Pons (tissue), 1 donor: Measurements from ENCODE around the gene MUSTN1.

Experiments used
- DNase-seq: peaks from one replicate; pipeline ENCODE4 v3.0.0-alpha.2; 2016; ENCODE audit warnings: low spot score

The MUSTN1 gene

DNA sequence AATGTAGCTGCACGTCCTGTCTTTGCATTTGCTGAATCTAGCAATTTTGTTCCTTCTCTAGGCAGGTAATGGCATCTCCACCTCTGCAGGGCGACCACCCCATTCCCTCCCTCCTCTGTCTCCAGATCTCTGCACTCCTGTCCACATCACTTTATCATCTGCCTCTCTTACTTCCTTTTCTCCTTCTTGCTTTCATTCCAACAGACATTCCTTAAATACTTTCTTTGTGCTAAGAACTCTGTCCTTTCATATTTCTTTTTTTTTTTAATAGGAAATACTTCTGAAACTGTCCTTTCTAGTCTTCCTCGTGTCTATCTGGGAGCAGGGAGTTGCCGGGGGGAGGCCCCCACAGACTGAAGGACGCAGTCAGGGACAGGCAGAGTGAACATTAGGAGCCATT lies 33.0 kb downstream of the MUSTN1 start:
- no peak for DNase-seq

DNA sequence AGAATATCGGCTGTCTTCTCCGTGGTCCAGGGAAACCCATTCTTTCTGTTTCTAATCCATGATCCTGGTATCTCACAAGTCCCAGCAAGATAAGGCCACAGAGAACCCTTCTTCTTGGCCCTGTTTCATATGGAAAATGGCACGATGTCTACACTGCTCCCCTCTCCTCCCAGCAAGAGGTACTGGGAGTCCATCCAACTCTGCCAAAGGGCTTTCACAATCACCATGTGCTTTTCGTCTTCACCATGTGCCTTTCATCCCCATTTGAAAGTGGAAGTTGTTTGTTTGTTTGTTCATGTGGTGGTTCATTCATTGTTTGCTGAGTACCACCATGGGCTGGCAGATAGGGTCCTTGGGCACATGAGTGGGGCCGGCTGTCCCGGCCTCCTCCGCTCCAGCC lies 34.7 kb downstream of the MUSTN1 start:
- no peak for DNase-seq

DNA sequence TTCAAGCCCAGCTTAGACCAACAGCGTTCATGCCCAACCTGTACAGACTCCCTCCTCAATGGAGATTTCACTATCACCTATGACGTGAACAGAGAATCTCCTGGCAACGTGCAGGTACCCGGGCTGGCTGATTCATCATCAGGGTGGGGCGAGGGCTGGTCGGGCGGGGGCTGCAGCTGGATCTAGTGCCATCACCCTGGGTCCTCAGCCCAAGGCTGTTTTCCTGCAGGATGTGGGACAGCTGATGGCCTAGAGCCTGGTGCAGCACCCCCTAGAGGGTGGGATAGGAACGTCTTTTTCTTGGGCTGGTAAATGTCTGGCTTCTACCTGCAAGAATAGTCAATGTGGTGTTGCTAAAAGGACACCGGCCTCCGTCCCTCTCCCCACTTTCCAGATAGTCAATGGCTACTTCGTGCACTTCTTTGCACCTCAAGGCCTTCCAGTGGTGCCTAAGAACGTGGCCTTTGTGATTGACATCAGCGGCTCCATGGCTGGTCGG lies 35.8 kb downstream of the MUSTN1 start:
- no peak for DNase-seq

DNA sequence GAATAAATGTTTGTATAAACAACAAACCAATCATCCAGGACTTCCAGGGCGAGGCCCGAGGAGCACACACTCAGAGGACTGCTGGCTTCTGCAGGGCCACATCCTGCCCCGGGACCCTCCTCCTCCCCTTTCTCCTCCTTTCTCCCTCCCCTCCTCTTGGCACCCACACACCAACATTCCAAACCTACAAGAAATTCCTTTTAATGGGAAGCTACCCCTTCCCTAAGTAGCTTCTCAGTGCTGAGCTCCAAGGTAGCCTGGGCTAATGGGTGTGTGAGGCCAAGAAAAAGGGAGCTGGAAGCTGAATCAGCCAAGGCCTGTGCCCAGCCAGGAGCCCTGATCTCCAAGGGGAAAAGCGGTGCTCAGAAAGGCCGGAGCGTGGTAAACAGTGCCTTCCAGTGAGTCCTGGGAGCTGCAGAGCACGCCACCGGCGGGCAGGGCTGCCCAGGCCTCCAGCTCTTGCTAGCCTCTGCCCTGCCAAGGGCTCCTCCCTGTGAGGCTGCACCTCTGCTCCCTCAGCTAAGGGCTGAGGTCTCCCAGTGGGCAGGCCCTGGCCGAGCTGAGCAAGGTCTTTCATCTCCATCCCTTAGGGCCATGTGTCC lies 36.3 kb downstream of the MUSTN1 start:
- no peak for DNase-seq

DNA sequence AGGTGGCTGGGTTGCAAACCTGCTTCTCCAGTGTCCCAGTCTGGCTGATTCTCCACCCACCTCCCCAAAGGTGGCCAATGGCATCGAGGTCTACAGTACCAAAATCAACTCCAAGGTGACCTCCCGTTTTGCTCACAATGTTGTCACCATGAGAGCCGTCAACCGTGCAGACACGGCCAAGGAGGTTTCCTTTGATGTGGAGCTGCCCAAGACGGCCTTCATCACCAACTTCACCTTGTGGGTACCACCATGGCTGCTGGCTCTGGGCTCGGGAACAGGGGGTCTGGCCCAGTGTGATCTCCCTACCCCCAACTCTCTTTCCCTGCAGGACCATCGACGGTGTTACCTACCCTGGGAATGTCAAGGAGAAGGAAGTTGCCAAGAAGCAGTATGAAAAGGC lies 38.4 kb downstream of the MUSTN1 start:
- DNase-seq, result no peak

DNA sequence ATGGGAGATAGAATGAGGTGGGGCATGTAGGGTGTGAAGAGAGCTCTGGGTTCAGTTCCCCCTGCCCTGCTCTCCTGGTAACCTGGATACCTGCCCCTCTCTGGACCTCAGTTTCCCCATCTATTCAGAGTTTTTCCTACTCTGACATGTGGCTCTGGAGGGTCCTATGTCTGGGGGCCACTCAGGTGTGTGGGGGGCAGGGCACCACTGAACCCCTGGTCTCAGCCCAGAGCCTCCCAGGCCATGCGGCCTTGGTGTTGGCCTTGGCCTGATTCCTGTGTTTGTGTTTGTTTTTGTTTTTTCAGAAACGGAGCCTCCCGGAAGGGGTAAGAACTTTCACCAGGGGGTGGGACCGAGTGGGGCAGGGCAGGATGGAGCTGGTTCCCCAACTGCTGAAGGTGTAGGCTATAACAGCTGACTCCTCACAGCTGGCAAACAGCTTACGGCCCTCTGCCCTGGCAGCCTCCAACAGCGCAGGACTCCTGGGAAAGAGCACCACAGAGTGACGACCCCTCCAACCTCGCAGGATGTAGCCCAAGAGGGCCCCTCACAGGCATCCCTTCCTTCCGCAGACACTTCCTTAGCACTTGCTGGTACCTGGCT lies 39.4 kb downstream of the MUSTN1 start:
- no peak for DNase-seq

DNA sequence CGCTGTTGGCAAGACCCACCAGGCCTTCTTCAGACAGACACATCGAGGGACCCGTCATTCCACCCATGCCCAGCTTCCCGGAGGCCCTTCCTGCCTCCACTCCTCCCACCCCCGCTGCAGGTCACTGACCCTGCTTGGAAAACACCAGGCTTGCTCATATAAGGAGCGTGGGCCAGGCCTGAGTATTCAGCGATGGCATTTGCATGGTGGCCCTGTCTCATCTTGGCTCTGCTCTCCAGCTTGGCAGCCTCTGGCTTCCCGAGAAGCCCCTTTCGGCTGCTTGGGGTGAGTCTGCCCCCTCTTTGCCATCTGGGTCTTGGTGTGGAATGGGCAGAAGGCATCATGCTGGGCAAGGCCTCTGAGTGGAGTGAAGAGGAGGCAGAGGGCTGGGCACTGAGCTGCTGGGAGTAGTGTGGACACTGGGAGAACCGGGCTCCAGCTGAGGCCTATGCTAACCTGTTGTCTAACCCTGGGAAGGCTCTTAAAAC lies 40.2 kb downstream of the MUSTN1 start, which contains the start of gene ITIH3:
Gene ITIH3, plus strand, starts transcription at position 185 of the 488 bp plus-strand sequence. Its CDS starts 8 bp downstream, at position 193.
- DNase-seq, result no peak

DNA sequence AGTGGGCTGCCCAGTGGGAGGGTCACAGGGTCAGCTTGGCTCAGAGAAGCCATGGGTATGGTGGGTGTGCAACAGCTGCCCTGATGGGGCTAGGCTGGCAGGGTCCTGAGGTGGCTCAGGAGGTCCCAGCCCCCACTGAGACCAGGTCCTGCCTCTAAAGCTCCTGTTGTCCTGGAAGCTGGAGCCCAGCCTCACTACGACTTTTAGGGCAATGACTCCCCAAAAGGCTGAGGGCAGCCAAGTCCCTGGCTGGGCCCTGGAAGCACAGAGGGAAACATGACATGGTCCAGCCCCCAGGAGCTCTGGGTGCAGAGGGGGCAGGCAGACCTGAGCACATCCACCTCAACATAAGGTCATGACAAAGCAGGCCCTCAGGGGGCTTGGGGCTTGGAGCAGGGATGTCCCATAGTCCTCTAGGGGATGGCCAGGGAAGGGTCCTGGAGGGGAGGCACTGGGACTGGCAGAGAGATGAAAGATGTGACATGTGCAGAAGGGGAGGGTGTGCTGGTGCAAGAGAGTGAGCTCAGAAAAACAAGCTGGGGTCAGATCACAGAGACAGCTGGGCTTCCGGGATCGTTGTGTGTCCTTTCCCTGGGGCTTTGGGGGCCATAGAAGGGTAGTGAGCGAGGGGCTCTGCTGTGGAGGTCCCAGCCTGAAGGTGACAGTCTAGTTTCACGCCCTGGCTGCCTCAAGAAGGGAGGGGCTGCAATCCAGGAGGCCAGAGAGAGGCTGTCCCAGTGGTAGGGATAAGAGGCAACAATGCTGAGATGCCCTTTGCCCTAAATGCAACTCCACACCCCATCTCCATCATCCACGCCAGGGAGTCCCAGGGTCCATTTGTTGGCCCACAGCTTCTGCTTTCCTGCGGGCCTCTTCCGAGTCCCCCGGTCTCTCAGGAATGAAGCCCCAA lies 40.9 kb downstream of the MUSTN1 start:
- no peak for DNase-seq

DNA sequence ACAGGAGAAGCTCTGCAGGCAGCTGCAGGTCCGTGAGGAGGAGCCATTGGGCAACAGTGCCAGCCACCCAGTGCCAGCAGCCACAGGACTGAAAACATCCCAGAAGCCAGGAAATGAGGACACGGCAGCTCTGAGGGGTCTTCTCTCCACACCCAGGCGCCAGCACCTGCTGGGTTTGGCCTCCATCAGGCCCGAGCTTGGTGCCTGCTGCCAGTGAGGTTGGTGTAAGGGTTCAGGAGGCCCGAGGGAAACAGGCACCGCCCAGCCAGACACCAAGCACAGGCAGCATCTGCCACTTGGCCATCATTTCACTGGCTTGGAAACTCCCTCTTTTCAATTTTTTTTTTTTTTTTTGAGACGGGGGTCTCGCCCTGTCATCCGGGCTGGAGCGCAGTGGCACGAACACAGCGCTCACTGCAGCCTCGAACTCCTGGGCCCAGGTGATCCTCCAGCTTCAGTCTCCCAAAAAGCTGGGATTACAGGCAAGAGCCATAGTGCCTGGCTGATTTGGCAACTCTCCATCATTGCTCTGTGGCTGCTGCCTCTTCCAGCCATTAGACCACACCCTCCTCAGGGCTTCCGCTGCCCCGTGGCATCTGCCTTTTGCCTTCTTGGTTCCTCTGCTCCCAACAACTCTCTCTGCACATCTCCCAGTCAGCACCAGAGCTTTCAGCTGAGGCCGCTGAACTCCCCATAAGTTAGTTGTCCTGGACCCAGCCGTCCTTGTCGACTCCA lies 41.7 kb downstream of the MUSTN1 start:
- DNase-seq, result no peak

DNA sequence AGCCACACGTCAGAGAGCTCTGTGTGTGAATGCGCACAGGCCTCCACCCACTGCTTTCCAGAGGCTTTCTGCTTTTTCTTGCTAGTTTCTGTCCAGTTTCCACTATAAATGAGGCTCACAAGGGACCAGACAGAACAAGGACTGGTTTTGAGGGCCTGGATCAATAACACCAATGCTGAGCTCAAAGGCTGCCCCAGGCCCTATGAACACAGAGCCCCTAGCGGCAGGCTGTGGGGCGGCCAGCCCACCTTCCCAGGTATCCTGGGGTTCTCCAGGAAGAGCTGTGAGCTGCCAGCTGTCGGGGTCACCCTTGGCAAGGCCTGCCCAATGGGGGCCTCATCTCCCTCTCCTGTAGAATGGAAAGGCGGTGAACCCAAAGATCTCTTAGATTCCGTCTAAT lies 42.4 kb downstream of the MUSTN1 start:
- no peak for DNase-seq

DNA sequence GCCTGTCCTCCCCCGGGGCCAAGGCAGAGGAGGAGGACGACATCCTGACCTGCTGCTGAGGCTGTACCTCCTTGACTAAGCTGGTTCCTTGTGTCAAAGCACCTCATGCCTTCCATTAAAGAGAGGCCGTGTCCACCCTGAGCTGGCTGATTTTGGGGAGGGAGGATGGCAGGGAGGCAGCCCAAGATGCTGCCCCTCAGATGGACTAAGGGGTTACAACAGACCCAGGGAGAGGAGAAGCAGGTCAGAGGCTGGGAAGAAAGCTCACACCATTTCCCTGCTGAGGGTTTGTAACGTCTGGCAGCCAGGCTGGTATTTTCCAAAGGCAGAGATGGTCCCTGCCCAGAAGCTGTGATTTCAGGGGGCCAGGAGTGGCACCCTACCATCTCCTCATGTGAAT lies 42.9 kb downstream of the MUSTN1 start:
- no peak for DNase-seq

DNA sequence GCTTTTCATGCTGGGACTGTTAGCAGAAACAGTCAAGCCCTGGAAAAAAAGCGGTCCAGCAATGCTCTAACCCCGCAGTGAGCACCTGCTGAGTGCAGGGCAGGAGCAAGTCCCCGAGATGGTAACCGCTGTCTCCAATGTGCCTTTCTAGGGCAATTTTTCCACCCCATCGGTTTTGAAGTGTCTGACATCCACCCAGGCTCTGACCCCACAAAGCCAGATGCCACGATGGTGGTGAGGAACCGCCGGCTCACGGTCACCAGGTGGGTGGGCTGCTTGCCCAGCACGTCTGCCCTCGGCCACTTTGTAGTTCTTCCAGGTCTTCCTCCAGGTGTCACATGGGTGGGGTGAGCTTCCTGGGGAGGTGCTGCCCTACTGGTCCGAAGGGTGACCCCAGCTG lies 43.5 kb downstream of the MUSTN1 start:
- DNase-seq, result no peak

DNA sequence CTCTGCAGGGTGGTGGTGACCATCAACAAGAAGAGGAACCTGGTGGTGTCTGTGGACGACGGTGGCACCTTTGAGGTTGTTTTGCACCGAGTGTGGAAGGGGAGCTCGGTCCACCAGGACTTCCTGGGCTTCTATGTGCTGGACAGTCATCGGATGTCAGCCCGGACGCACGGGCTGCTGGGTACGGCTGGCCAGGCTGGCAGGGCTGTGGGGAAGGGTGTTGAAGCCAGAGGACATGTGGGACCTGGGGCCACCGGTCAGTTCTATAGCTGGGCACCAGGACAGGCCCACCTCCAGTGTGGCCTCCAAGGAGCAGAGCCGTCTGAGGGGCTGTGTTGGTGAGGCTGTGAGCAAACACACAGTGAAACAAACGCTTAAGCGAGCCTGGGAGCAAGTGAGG lies 44.1 kb downstream of the MUSTN1 start:
- no peak for DNase-seq

DNA sequence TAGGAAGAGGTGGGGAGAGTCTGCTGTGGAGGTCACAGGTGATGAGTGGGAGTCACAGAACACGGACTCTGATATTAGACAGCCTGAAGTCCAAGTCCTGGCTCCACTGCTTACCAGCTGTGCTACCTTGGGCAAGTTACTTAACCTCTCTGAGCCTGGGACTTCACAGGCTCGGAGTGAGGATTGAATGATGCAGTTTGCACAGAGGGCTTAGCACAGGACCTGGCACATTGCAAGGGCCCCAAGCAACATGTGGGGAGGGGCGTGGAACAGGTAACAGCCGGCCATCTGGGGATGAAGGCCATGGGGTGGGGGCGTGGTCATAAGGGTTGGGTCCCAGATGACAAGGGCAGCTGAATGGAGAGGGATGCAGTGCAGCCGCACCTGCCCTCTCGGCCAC lies 44.5 kb downstream of the MUSTN1 start:
- DNase-seq, result no peak

DNA sequence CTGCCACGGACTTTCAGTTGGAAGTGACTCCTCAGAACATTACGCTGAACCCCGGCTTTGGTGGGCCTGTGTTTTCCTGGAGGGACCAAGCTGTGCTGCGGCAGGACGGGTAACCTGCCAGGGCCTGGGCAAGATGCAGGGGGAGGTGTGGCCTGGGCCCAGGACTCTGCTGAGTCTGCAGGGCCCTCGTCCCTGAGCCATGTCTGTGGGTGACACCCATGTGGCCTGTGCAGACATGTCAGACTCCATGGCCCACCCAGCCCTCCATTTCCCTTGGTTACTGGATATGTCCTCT lies 45.1 kb downstream of the MUSTN1 start:
- DNase-seq, result no peak

DNA sequence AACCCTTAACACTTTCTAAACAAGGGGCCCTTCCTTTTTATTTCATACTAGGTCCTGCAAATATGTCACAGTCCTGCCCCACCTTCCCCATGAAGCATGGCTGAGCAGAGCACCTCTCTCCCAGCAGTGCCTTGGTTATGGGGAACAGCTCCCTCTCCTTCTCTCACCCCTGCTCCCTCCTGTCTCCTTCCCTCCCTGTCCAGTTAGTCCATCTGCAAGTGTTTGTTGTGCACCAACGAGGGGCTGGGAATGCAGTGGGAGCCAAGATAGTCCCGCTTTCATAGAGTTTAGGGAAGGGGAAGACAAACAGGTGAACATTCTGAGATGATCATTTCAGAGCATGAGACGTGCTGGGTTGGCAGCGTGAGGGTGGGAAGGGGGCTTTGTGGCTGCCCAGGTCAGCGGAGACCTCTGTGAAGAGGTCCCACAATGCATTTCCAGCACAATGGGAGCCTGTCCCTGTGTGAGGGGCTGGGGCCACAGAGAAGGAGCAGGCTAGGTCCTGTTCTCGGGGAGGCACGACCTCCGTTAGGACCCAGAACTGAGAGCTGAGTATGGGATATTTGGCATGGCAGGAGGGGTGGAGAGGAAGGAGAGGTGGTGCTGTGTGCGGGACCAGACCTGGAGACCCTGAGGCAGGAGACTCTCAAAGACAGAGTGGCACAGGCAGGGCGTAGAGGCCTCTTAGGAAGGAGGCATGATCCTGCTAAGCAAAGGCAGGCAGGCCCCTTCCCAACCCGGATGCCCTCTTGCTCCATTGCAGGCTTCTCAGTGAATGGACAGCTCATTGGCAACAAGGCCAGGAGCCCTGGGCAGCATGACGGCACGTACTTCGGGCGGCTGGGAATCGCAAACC lies 45.7 kb downstream of the MUSTN1 start:
- DNase-seq, result no peak

DNA sequence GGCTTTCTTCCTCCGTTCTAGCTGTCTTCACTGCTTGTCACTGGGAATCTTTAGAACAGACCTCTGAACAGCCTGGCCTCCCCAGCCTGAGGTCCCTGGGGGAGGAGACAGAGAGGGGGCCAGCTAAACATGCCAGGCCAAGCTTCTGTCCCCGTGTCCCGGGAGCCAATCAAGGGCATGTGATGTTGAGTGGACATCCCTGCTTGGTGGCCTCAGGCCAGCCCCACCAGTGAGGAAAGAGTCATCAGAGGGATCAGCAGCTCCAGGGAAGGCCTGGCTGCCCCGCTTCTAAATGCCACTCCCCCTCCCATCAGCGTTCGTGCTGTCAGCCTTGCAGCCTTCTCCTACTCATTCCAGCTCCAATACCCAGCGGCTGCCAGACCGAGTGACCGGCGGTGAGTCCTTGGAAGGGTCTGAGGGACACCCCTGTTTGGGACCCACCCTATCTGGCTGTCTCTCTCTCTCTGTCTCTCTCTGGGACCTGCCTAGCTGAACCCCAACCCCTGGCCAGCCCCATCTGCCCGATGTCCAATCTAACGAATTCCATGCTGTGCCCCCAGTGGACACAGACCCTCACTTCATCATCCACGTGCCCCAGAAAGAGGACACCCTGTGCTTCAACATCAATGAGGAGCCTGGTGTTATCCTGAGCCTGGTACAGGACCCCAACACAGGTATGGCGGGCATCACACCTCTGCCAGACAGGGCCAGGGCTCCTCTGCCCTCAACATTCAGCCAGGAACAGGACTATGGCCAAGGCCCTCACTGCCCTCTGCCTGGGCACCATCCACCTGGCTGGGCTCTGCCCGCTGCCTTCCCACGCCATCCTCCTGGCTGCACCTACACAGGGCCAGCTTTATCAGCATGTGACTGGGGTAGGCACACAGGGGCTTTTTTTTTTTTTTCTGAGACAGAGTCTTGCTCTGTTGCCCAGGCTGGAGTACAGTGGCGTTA lies 46.9 kb downstream of the MUSTN1 start:
- DNase-seq, result no peak

DNA sequence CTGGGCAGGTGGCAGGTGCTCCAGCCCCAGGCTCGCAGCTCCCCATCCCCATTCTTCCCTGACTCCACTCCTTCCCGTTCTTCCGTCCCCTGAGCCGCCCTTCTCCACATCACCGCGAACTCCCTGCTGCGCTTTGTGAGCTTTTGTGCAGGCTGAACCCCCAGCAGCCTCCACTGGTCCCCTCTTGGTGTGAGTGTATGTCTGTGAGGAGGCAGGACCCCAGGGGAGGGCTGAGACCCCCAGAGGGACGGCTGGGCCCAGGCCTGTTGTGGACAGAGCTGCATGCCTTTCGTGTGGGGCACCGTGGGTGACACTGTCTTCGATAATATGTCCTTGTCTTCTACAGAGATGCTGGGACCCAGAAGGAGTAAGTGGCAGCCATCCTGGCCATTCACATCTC lies 47.6 kb downstream of the MUSTN1 start:
- no peak for DNase-seq

DNA sequence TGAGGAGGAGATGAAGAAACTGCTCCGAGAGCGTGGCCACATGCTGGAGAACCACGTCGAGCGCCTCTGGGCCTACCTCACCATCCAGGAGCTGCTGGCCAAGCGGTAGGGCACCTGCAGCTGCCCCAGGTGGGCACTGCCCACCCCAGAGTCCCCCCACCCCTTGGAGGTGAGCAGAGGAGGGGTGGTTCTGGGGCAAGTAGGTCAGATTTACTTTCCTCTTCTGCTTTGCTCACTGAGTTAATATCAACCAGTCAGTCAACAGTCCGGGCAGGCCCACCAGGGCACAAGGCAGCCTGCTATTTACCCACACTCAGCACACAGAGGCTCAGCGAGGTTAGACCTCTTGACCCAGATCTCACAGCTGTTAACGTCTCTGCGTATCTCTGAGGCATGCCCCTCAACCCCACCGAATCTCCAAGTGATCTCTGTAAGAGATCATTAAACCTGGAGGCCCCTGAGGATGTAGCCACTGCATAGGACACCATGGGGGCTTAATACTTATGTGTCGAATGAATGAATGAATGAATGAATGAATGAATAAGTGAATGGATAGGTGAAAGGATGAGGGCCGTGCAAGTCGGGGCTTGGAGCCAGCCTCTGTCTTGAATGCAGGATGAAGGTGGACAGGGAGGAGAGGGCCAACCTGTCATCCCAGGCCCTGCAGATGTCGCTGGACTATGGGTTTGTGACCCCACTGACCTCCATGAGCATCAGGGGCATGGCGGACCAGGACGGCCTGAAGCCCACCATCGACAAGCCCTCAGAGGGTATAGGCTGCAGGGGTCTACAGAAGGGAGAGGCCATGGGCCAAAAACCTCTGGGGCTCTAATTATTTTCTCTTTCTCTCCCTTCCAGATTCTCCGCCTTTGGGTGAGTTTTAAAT lies 48.2 kb downstream of the MUSTN1 start:
- DNase-seq, result no peak
